NCI-H1105 treated with DMSO at 0.1 percent for 48 hours (cell line): ENCODE measurements around the gene USP38.

Experiments used
- DNase-seq: peaks from one replicate; lab custom pipeline; 2025; lab: John Stamatoyannopoulos, UW

Gene USP38

DNA sequence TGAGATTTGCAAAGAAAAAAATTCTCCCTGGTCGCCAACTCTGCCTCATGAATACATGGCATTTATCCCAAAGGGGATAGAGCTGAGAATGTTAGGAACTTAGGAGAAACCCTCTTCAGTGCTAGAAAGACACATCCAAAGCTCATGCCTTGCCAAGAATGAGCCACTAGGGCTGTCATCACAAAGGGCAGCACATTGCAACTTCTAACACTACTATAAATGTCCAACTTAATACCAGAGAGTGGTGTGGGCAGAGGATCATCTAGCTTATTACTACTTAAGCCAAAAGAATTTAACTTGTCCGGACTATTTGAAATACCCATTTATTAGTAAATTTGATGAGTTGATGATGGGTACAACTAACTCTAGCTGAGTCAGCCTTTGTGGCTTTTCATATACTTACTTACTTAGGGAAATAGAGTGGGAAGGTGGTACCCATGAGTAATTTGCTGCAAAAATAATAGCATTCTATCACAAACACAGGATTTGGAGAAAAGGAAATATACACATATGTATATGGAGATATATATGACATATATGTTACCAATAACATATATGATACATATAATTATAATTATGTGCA is 85.6 kb downstream of the USP38 start:
- no peak for DNase-seq
